AG04450 (cell line): Measurements from ENCODE around the gene AGBL5. TPM values are rescaled to one million over a fixed set of nuclear protein-coding genes. Genes with fewer than 3 reads are reported as not detected.

ENCODE experiments used
- CTCF ChIA-PET: fragments of 300-600, 350-600 bp; formaldehyde crosslinking; extraction: SDS; loops from one replicate; lab custom pipeline; 2022; ENCODE audit warnings: antibody characterized with exemption, inconsistent platforms; lab: Charles Lee
- POLR2A ChIA-PET: fragments of 350-600 bp; formaldehyde crosslinking; extraction: SDS; loops from one replicate; lab custom pipeline; 2021; ENCODE audit warnings: antibody characterized with exemption, inconsistent platforms; lab: Yijun Ruan, JAX
- DNase-seq: peaks from one replicate; pipeline ENCODE4 v3.0.0-alpha.2; 2011; ENCODE audit warnings: low read depth, low spot score
- H3K27ac ChIP-seq: one replicate; pipeline ENCODE4 v1.5.1; 2012; ENCODE audit warnings: low read depth, low read length, control low read depth
- H3K27me3 ChIP-seq: one replicate; pipeline ENCODE4 v1.6.0; 2012; ENCODE audit warnings: low read length; ENCODE audit not compliant: control insufficient read depth, insufficient read depth
- H3K4me3 ChIP-seq: 2 replicates; pipeline ENCODE4 v1.5.1; 2011; ENCODE audit warnings: mild to moderate bottlenecking, low read depth, low read length, control low read depth
- H3K9me3 ChIP-seq: 2 replicates; pipeline ENCODE4 v1.5.1; 2012; ENCODE audit warnings: low read length; ENCODE audit not compliant: control insufficient read depth, insufficient read depth
- polyA plus RNA-seq: library from polyadenylated mRNA; depleted of rRNA; stranded (reverse); fragments of >200 nt; gene quantifications from 2 replicates; pipeline ENCODE4 v1.2.3, GENCODE V29; 2011
- TF ChIP-seq, protein P1 (sequence below): IDR thresholded peaks from 2 replicates; pipeline ENCODE4 v1.5.1; 2011; ENCODE audit warnings: low read depth, low read length, control low read depth, inconsistent platforms

The AGBL5 gene
- polyA plus RNA-seq, 1 experiment = 40.9 TPM

DNA sequence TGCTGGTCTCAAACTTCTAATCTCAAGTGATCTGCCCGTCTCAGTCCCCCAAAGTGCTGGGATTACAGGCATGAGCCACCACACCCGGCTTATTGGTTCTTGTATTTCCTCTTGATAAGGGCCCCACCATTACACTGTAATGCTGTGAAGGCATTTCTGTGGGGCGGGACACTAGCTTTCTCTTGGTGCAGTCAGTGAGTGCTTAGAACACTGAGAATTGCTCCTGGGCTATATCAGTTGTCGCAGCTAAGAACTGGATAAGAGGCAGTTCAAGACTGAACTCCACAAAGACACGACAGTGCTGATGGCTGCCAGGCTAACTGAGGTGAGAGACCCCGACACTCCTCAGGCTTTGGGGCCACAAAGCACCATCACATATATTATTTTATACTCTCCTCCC lies 37.2 kb downstream of the AGBL5 start:
- Histone ChIP-seq H3K27me3 (no peaks in the 10 kb centered on the region), H3K4me3 (no peak overlapping the region), H3K9me3 (no peaks in the 10 kb centered on the region), H3K27ac (no peak overlapping the region)
- CTCF ChIA-PET = interaction anchor here (0.6 to 1.0 kb wide), 2 partner anchors 45 to 103 kb away, joined by 3 read pairs; no protein-coding TSS in a partner anchor
- POLR2A ChIA-PET = interaction anchor here (0.9 to 1.4 kb wide), 2 partner anchors 17 to 20 kb away, joined by 3 to 5 read pairs; partner anchors contain the start of gene OST4
- TF ChIP-seq, protein P1, sequence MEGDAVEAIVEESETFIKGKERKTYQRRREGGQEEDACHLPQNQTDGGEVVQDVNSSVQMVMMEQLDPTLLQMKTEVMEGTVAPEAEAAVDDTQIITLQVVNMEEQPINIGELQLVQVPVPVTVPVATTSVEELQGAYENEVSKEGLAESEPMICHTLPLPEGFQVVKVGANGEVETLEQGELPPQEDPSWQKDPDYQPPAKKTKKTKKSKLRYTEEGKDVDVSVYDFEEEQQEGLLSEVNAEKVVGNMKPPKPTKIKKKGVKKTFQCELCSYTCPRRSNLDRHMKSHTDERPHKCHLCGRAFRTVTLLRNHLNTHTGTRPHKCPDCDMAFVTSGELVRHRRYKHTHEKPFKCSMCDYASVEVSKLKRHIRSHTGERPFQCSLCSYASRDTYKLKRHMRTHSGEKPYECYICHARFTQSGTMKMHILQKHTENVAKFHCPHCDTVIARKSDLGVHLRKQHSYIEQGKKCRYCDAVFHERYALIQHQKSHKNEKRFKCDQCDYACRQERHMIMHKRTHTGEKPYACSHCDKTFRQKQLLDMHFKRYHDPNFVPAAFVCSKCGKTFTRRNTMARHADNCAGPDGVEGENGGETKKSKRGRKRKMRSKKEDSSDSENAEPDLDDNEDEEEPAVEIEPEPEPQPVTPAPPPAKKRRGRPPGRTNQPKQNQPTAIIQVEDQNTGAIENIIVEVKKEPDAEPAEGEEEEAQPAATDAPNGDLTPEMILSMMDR = no peak
- no peak for DNase-seq

GRCh38 chr2:27089111-27089954 lies 37.9 kb downstream of the AGBL5 start:
- H3K9me3 ChIP-seq = no peaks in the 10 kb centered on the region
- POLR2A ChIA-PET = interaction anchor here (0.9 to 1.4 kb wide), 3 partner anchors 18 to 24 kb away, joined by 3 to 5 read pairs (median 3); partner anchors contain the start of gene OST4
- no peak for DNase-seq
- no peaks in the 10 kb centered on the region for H3K27me3 ChIP-seq
- no peak overlapping the region for H3K4me3 ChIP-seq
- H3K27ac ChIP-seq = no peak overlapping the region
- CTCF ChIA-PET = interaction anchor here (0.6 to 1.0 kb wide), 4 partner anchors 44 to 662 kb away, joined by 3 to 10 read pairs (median 3); no protein-coding TSS in a partner anchor
- TF ChIP-seq, protein P1 = no peak

DNA sequence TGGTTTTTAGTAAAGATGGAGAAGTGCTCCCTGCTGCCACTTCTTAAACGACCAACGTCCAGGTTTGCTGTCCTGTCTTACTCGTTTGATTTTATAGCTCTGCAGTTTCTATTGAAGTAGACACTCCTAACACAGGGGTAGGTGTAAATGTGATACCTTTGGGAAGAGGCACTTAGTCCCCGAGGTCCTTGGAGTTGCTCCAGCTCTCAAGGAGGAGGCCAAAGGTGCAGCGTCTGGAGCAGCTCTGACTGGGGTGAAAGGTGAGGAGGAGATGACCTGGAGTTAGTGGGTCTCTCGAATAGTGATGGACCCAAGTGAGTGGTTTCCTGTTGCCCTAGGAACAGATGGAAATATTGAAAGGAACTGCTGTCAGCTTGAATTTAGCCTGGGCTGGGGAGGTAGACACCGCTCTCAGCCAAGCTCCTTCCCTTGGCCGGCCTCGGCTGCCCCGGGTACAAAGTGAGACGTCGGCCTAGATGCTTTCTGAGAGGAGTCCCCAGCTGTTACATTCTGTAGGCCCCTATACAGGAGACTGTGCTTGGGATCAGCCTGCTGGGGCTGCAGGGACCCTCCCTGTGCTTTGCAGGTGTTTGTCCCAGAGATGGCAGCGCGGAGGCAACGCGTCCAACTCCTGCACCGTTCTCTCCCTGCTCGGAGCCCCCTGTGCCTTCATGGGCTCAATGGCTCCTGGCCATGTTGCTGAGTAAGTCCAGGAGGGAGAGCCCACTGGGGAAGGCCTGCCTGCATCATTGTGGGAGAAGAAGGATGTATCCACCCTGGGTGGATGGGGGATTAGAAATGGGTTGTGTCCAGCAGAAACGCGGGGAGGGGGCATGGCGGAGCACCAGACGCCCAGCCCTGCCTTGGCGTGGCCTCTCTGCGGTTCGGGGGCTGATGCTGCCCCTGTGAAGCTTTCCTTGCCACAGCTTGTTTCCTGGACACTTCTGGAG lies 40.6 kb downstream of the AGBL5 start:
- no peaks in the 10 kb centered on the region for H3K27me3 ChIP-seq
- TF ChIP-seq, protein P1 = no peak
- POLR2A ChIA-PET = no interaction called here
- CTCF ChIA-PET = no interaction called here
- DNase-seq = no peak
- no peak overlapping the region for H3K4me3 ChIP-seq
- H3K27ac ChIP-seq = no peak overlapping the region
- H3K9me3 ChIP-seq = no peaks in the 10 kb centered on the region

GRCh38 chr2:27092696-27093429 lies 41.4 kb downstream of the AGBL5 start:
- H3K27me3 ChIP-seq = no peaks in the 10 kb centered on the region
- no peak overlapping the region for H3K4me3 ChIP-seq
- ChIA-PET CTCF (no interaction called here), POLR2A (no interaction called here)
- TF ChIP-seq, protein P1 = no peak
- no peak overlapping the region for H3K27ac ChIP-seq
- no peaks in the 10 kb centered on the region for H3K9me3 ChIP-seq
- no peak for DNase-seq
